ENCODE data around the gene MORN4.

DNA sequence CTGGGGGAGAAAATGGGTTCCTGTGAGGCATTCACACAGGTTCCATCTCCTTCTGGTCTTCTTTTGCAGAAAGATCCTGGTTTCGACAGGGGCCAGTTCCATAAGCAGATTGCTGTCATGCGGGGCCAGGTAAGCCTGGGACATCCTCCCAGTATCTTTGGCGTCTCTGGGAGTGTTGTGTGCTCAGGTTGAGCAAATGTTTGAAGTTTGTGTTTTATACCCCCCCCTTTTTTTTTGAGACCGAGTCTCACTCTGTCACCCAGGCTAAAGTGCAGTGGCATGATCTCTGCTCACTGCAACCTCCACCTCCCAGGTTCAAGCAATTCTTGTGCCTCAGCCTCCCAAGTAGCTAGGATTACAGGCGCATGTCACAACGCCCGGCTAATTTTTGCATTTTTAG lies 33.7 kb upstream of the MORN4 start:
- TF ChIP-seq L3MBTL2 (conservative IDR thresholded peaks at IDR 0.05) = no peak
- no peak for TF ChIP-seq FOXK2 (IDR thresholded peaks at IDR 0.05)
- no peak for TF ChIP-seq SP1 (IDR thresholded peaks at IDR 0.05)
